IMR-90 (cell line): ENCODE data around the gene CEP170.
"Not testable (repeated sequence)": the region's sequence is repeated elsewhere in the genome, so short reads cannot be mapped to it uniquely, and the experiment has no call there.

ENCODE experiments used
- CEBPB ChIP-seq: IDR thresholded peaks from 2 replicates; pipeline ENCODE4 v1.6.1; 2012; ENCODE audit warnings: low read depth, low read length, improper control_type of control experiment
- CHD1 ChIP-seq: IDR thresholded peaks from 2 replicates; pipeline ENCODE4 v1.6.1; 2012; ENCODE audit warnings: low read depth, low read length, improper control_type of control experiment
- FOS ChIP-seq: fragments of 150-350 bp; IDR thresholded peaks from 2 replicates; pipeline ENCODE4 v1.6.1; 2016; ENCODE audit warnings: low read depth, low read length
- MAFK ChIP-seq: IDR thresholded peaks from 2 replicates; pipeline ENCODE4 v1.6.1; 2012; ENCODE audit warnings: low read depth, low read length, improper control_type of control experiment
- MAZ ChIP-seq: IDR thresholded peaks from 2 replicates; pipeline ENCODE4 v1.6.1; 2012; ENCODE audit warnings: low read depth, mild to moderate bottlenecking, low read length, improper control_type of control experiment, moderate library complexity, borderline replicate concordance
- POLR2A ChIP-seq: IDR thresholded peaks from 2 replicates; pipeline ENCODE4 v1.6.1; 2012; ENCODE audit warnings: mild to moderate bottlenecking, low read depth, low read length
- RAD21 ChIP-seq: IDR thresholded peaks from 2 replicates; pipeline ENCODE4 v1.6.1; 2012; ENCODE audit warnings: low read length, improper control_type of control experiment
- RFX5 ChIP-seq: IDR thresholded peaks from 2 replicates; pipeline ENCODE4 v1.8.0; 2012; ENCODE audit warnings: low read depth, mild to moderate bottlenecking, low read length, moderate library complexity
- TF ChIP-seq, protein P1 (sequence below): conservative IDR thresholded peaks from 2 replicates; pipeline ENCODE4 v1.5.1; 2012; ENCODE audit warnings: mild to moderate bottlenecking, low read depth, low read length, improper control_type of control experiment
- TF ChIP-seq, protein P2 (sequence below): fragments of 150-350 bp; IDR thresholded peaks from 2 replicates; pipeline ENCODE4 v1.6.1; 2016; ENCODE audit warnings: low read depth, mild to moderate bottlenecking, low read length, moderate library complexity, borderline replicate concordance

DNA sequence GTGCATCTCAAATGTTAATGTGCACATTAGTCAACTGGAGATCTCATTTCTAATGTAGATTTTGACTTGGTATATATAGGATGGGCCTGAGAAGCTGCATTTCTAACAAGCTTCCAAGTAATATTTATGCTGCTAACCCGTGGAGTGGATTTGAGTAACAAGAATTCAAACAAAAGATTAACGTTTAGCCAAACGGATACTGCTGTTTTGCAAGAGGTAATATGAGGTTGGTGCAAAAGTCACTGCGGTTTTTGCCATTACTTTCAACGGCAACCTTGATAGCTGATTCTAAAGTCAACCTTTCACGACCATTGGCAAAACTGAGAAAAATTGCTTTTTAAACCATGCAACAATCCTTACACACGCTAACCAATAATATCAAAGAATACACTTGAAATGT lies 70.3 kb downstream of the CEP170 start:
- TF ChIP-seq, protein P1, sequence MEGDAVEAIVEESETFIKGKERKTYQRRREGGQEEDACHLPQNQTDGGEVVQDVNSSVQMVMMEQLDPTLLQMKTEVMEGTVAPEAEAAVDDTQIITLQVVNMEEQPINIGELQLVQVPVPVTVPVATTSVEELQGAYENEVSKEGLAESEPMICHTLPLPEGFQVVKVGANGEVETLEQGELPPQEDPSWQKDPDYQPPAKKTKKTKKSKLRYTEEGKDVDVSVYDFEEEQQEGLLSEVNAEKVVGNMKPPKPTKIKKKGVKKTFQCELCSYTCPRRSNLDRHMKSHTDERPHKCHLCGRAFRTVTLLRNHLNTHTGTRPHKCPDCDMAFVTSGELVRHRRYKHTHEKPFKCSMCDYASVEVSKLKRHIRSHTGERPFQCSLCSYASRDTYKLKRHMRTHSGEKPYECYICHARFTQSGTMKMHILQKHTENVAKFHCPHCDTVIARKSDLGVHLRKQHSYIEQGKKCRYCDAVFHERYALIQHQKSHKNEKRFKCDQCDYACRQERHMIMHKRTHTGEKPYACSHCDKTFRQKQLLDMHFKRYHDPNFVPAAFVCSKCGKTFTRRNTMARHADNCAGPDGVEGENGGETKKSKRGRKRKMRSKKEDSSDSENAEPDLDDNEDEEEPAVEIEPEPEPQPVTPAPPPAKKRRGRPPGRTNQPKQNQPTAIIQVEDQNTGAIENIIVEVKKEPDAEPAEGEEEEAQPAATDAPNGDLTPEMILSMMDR = not testable (repeated sequence)
- not testable (repeated sequence) for TF ChIP-seq MAFK, RAD21, POLR2A, CEBPB, MAZ, RFX5, FOS, CHD1
- TF ChIP-seq, protein P2, sequence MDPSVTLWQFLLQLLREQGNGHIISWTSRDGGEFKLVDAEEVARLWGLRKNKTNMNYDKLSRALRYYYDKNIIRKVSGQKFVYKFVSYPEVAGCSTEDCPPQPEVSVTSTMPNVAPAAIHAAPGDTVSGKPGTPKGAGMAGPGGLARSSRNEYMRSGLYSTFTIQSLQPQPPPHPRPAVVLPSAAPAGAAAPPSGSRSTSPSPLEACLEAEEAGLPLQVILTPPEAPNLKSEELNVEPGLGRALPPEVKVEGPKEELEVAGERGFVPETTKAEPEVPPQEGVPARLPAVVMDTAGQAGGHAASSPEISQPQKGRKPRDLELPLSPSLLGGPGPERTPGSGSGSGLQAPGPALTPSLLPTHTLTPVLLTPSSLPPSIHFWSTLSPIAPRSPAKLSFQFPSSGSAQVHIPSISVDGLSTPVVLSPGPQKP = not testable (repeated sequence)
